IMR-90 (cell line): ENCODE results near the gene AFAP1L1. TPM values are rescaled to one million over a fixed set of nuclear protein-coding genes. Genes with fewer than 3 reads are reported as not detected.

Source experiments
- ATAC-seq: fragments of 200-7000 bp; cut with Tn5 transposase; 2 replicates; pipeline ENCODE4 v1.9.1; 2020; ENCODE audit warnings: low read depth, mild to moderate bottlenecking, moderate library complexity
- BruUV-seq: library from RNA; stranded (reverse); fragments of 400-500 nt; replicated peaks from 2 replicates; lab custom pipeline; 2021; lab: Mats Ljungman, UMichigan
- CTCF ChIA-PET: fragments of 300-600 bp; formaldehyde crosslinking; extraction: SDS; loops from one replicate; lab custom pipeline; 2021; ENCODE audit warnings: antibody characterized with exemption; lab: Yijun Ruan, JAX
- POLR2A ChIA-PET: fragments of 300-600 bp; sonication (Branson Sonifier 250); formaldehyde crosslinking; loops from one replicate; lab custom pipeline; 2022; ENCODE audit warnings: antibody characterized with exemption; ENCODE audit not compliant: unreplicated experiment; lab: Charles Lee
- DNase-seq: peaks from one replicate; pipeline ENCODE4 v3.0.0; 2013
- H2AFZ ChIP-seq: replicated peaks from 2 replicates; pipeline ENCODE3; 2013; ENCODE audit warnings: low read length, mild to moderate bottlenecking; ENCODE audit not compliant: poor library complexity
- H2AK5ac ChIP-seq: 2 replicates; pipeline ENCODE4 v1.6.1; 2013; ENCODE audit warnings: low read depth, low read length, inconsistent platforms
- H2AK9ac ChIP-seq: replicated peaks from 2 replicates; pipeline ENCODE3; 2013; ENCODE audit warnings: mild to moderate bottlenecking, low read depth, low read length, moderate library complexity; ENCODE audit not compliant: poor library complexity
- H2BK120ac ChIP-seq: 2 replicates; pipeline ENCODE4 v1.6.1; 2013; ENCODE audit warnings: low read depth, low read length, inconsistent platforms
- H2BK15ac ChIP-seq: 3 replicates; pipeline ENCODE4 v1.6.1; 2013; ENCODE audit warnings: low read depth, low read length, inconsistent platforms
- H2BK20ac ChIP-seq: 2 replicates; pipeline ENCODE4 v1.6.1; 2013; ENCODE audit warnings: low read depth, mild to moderate bottlenecking, inconsistent platforms, low read length, moderate library complexity
- H2BK5ac ChIP-seq: 2 replicates; pipeline ENCODE4 v1.6.1; 2013; ENCODE audit warnings: mild to moderate bottlenecking, low read depth, low read length, inconsistent platforms; ENCODE audit not compliant: poor library complexity, severe bottlenecking
- H3K14ac ChIP-seq: replicated peaks from 2 replicates; pipeline ENCODE4 v1.6.1; 2013; ENCODE audit warnings: low read depth, low read length, inconsistent platforms
- H3K18ac ChIP-seq: 2 replicates; pipeline ENCODE4 v1.6.1; 2013; ENCODE audit warnings: low read depth, low read length, control low read depth
- H3K23ac ChIP-seq: 2 replicates; pipeline ENCODE4 v1.6.1; 2013; ENCODE audit warnings: low read depth, low read length, inconsistent platforms
- H3K27ac ChIP-seq: 2 replicates; pipeline ENCODE4 v1.5.1; 2013; ENCODE audit warnings: mild to moderate bottlenecking, control low read depth, low read length; ENCODE audit not compliant: insufficient read depth
- H3K27me3 ChIP-seq: 2 replicates; pipeline ENCODE4 v1.6.1; 2013; ENCODE audit warnings: low read length; ENCODE audit not compliant: control insufficient read depth, insufficient read depth
- H3K36me3 ChIP-seq: 2 replicates; pipeline ENCODE4 v1.6.1; 2013; ENCODE audit warnings: low read length, mixed read lengths; ENCODE audit not compliant: control insufficient read depth, insufficient read depth
- H3K4ac ChIP-seq: 2 replicates; pipeline ENCODE4 v1.6.1; 2013; ENCODE audit warnings: low read depth, low read length, inconsistent platforms
- H3K4me1 ChIP-seq: 2 replicates; pipeline ENCODE4 v1.6.1; 2013; ENCODE audit warnings: low read length, mixed read lengths; ENCODE audit not compliant: control insufficient read depth, insufficient read depth
- H3K4me2 ChIP-seq: 2 replicates; pipeline ENCODE4 v1.6.1; 2013; ENCODE audit warnings: low read depth, mild to moderate bottlenecking, control low read depth, low read length, moderate library complexity
- H3K4me3 ChIP-seq: 2 replicates; pipeline ENCODE4 v1.5.1; 2013; ENCODE audit warnings: low read depth, mild to moderate bottlenecking, control low read depth, low read length, moderate library complexity; ENCODE audit not compliant: insufficient read depth
- H3K56ac ChIP-seq: 2 replicates; pipeline ENCODE4 v1.6.1; 2013; ENCODE audit warnings: low read length, inconsistent platforms; ENCODE audit not compliant: insufficient read depth; ENCODE audit errors: extremely low read depth
- H3K79me1 ChIP-seq, 2 experiments: 2 replicates each; pipeline ENCODE4 v1.6.1; 2013; ENCODE audit warnings: low read length in 2 of 2, inconsistent platforms in 1 of 2, low read depth in 1 of 2
- H3K9ac ChIP-seq: 2 replicates; pipeline ENCODE4 v1.6.1; 2013; ENCODE audit warnings: low read depth, low read length, control low read depth
- H3K9me1 ChIP-seq: 2 replicates; pipeline ENCODE4 v1.6.1; 2013; ENCODE audit warnings: low read length, inconsistent platforms; ENCODE audit not compliant: insufficient read depth
- H3K9me3 ChIP-seq: 2 replicates; pipeline ENCODE4 v1.6.1; 2013; ENCODE audit warnings: low read length; ENCODE audit not compliant: control insufficient read depth, insufficient read depth
- H4K20me1 ChIP-seq: 2 replicates; pipeline ENCODE4 v1.6.1; 2013; ENCODE audit warnings: low read length, inconsistent platforms; ENCODE audit not compliant: insufficient read depth
- H4K5ac ChIP-seq: 2 replicates; pipeline ENCODE4 v1.6.1; 2013; ENCODE audit warnings: mild to moderate bottlenecking, low read depth, low read length, control low read depth
- H4K8ac ChIP-seq, 2 experiments: 2 replicates each; pipeline ENCODE4 v1.6.1; 2013; ENCODE audit warnings: low read depth in 2 of 2, low read length in 2 of 2, control low read depth in 1 of 2, inconsistent platforms in 1 of 2
- H4K91ac ChIP-seq: 2 replicates; pipeline ENCODE4 v1.6.1; 2013; ENCODE audit warnings: low read depth, low read length, inconsistent platforms; ENCODE audit not compliant: insufficient read depth
- CHD1 ChIP-seq: IDR thresholded peaks from 2 replicates; pipeline ENCODE4 v1.6.1; 2012; ENCODE audit warnings: low read depth, low read length, improper control_type of control experiment
- WGBS, 2 experiments: methylation state at CpG; one replicate each; pipeline versions ENCODE4 v1.1.5 to v1.1.7; 2013; ENCODE audit warnings: missing lambda C conversion rate in 2 of 2; ENCODE audit not compliant: insufficient read length in 1 of 2; ENCODE audit errors: extremely low coverage in 2 of 2; 5-methylcytosine and 5-hydroxymethylcytosine counted together
- dilution Hi-C: fragments of 300-500 bp; cut with HindIII; formaldehyde crosslinking; loops from one replicate; pipeline ENCODE4 v1.14.3; 2018; ENCODE audit warnings: low sequenced_read_pairs; ENCODE audit not compliant: unreplicated experiment
- in situ Hi-C: fragments of 300-500 bp; cut with MboI; formaldehyde crosslinking; loops from 3 replicates; pipeline ENCODE4 v1.14.3; 2019; ENCODE audit warnings: low sequenced_read_pairs, inconsistent platforms, mixed read lengths
- intact Hi-C: fragments of 100-400 bp; cut with micrococcal nuclease; formaldehyde crosslinking; loops from 2 replicates; pipeline ENCODE4 v1.10.0; 2022
- polyA plus RNA-seq, 3 experiments: library from polyadenylated mRNA; depleted of rRNA; stranded (reverse); fragments of >200 nt; gene quantifications; 2 replicates each; pipeline ENCODE4 v1.2.3, GENCODE V29; 2012; ENCODE audit warnings: low replicate concordance in 1 of 3
- total RNA-seq: library from RNA; depleted of rRNA; stranded (reverse); fragments of >200 nt; gene quantifications from 2 replicates; pipeline ENCODE4 v1.2.3, GENCODE V29; 2012

The AFAP1L1 gene
- total and polyA plus RNA-seq, 2 of the 4 experiments (the other 2 are of a cell fraction), result 3.3 to 5.7 TPM

- Histone ChIP-seq H3K9me3 (no peaks in the 10 kb centered on the region), H2BK5ac (no peak overlapping the region), H3K9me1 (0 out of 2 replicates have a peak, but pooled peaks cover 5% of the 10 kb centered on the region), H4K20me1 (no peaks in the 10 kb centered on the region), H3K4ac (no peak overlapping the region), H2AK5ac (no peak overlapping the region), H3K4me3 (no peak overlapping the region), H3K4me2 (no peak overlapping the region), H3K27me3 (no peaks in the 10 kb centered on the region), H3K56ac (no peak overlapping the region), H3K9ac (no peak overlapping the region), H3K79me1 (no peaks in the 10 kb centered on the region), H3K18ac (no peak overlapping the region), H4K91ac (no peak overlapping the region), H3K14ac (no peak overlapping the region), H4K8ac (no peak overlapping the region), H4K5ac (no peak overlapping the region), H3K4me1 (no peaks in the 10 kb centered on the region), H3K23ac (no peak overlapping the region), H2BK120ac (no peak overlapping the region), H3K36me3 (no peaks in the 10 kb centered on the region), H2AK9ac (no peak overlapping the region), H2AFZ (no peak overlapping the region), H3K27ac (no peak overlapping the region), H2BK20ac (no peak overlapping the region), H2BK15ac (no peak overlapping the region)
- dilution Hi-C loops, result no loop called here
- no TSS peak for BruUV-seq
- POLR2A ChIA-PET, result no interaction called here
- DNase-seq, result no peak
- no peak for TF ChIP-seq CHD1
- no peak for ATAC-seq
- intact Hi-C loops, result no loop called here
- CTCF ChIA-PET, result interaction anchor here (1.8 kb wide), 1 partner anchor 59 kb away, joined by 7 read pairs; no protein-coding TSS in a partner anchor
- in situ Hi-C loops, result loop anchor here (5.0 kb wide), 1 partner anchor 188 kb away; no protein-coding TSS in a partner anchor
- WGBS, 2 experiments, result no CpG with 5 or more reads among the region's 3 CpGs
These were observed 103.1 kb downstream of the AFAP1L1 start for GRCh38 chr5:149374801-149375200.
